A549 treated with CORT108297 at 1 μM for 4 hours (cell line): Measurements from ENCODE around the gene RAD17. TPM values are rescaled to one million over a fixed set of nuclear protein-coding genes. Genes with fewer than 3 reads are reported as not detected.

Experiments used
- total RNA-seq: library from RNA; stranded (reverse); fragments of 200-300 nt; extraction: Qiagen RNA extraction; gene quantifications from 5 replicates; pipeline ENCODE4 v1.2.3, GENCODE V29; 2022

The RAD17 gene
- total RNA-seq: 15.4 to 19.6 TPM (median 17.1 TPM) in 5 replicates

GRCh38 chr5:69369340-69370121, at the start of gene RAD17, which contains the start of the genes AK6 and TAF9:
RAD17 (plus strand) TSS chr5:69369818; CDS start chr5:69372209, 2,391 bp downstream.
AK6 (minus strand) TSS chr5:69369520; CDS start chr5:69369490, 30 bp downstream.
TAF9 (minus strand) TSS chr5:69369520; CDS start chr5:69365737, 3,783 bp downstream.

GRCh38 chr5:69414885-69415583, 45.4 kb downstream of the RAD17 start, which contains the start of gene MARVELD2:
MARVELD2 (plus strand) TSS chr5:69415116; CDS start chr5:69419386, 4,270 bp downstream.

Other genes with a start within 250 kb of the RAD17 start
- gene CCNB1, start 202.7 kb upstream of the RAD17 start, total RNA-seq: 256 to 306 TPM (median 276 TPM) in 5 replicates
- 25.5 to 30.0 TPM (median 27.5 TPM) in 5 replicates for gene CENPH, start 180.2 kb upstream of the RAD17 start, total RNA-seq
- 58.0 to 75.6 TPM (median 62.5 TPM) in 5 replicates for gene CDK7, start 134.9 kb upstream of the RAD17 start, total RNA-seq
- gene CCDC125, start 37.0 kb upstream of the RAD17 start, total RNA-seq: 3.7 to 4.0 TPM (median 3.7 TPM) in 5 replicates
- 42.8 to 56.0 TPM (median 49.7 TPM) in 5 replicates for gene AK6, start 298 bp upstream of the RAD17 start, total RNA-seq
- 120 to 143 TPM (median 124 TPM) in 5 replicates for gene TAF9, start 298 bp upstream of the RAD17 start, total RNA-seq
- gene MARVELD2, start 45.3 kb downstream of the RAD17 start, total RNA-seq: 1.9 to 3.2 TPM (median 2.2 TPM) in 5 replicates
- 9.0 to 13.9 TPM (median 10.3 TPM) in 5 replicates for gene OCLN, start 123.0 kb downstream of the RAD17 start, total RNA-seq
- gene GTF2H2C, start 190.4 kb downstream of the RAD17 start, total RNA-seq: 32.5 to 42.7 TPM (median 33.6 TPM) in 5 replicates